ENCODE data around the gene TAOK2. TPM values are rescaled to one million over a fixed set of nuclear protein-coding genes. Genes with fewer than 3 reads are reported as not detected.
A peak's percentile ranks its signal among the peaks of the same experiment; 100 is the strongest.

Gene TAOK2
- total and polyA plus RNA-seq, 2 of the 13 experiments (the other 11 are each of a cell fraction or from before 2014, with no cell fraction given): 17.4 to 43.2 TPM

- TF ChIP-seq JUND (CRISPR knock-in tag; IDR thresholded peaks at IDR 0.05) (peak; percentile 64), TFDP2 (CRISPR knock-in tag; IDR thresholded peaks at IDR 0.05) (peak; percentile 63), HNF4A (CRISPR knock-in tag; IDR thresholded peaks at IDR 0.05) (0 out of 2 replicates have a peak, but pooled peaks have one; percentile 9), GRHL1 (CRISPR knock-in tag; conservative IDR thresholded peaks at IDR 0.05) (no peak), ARNT (IDR thresholded peaks at IDR 0.05) (no peak), ZBTB7B (CRISPR knock-in tag; IDR thresholded peaks at IDR 0.05) (peak; percentile 63; the same call in 1 of the 2 replicates), KLF15 (CRISPR knock-in tag; IDR thresholded peaks at IDR 0.05; ENCODE audit: borderline replicate concordance) (peak; percentile 80; the same call in 1 of the 2 replicates), ZNF790 (CRISPR knock-in tag; IDR thresholded peaks at IDR 0.05; ENCODE audit: borderline replicate concordance) (no peak; the same call in 1 of the 2 replicates), ZNF619 (CRISPR knock-in tag; IDR thresholded peaks at IDR 0.05) (no peak), MEIS2 (CRISPR knock-in tag; IDR thresholded peaks at IDR 0.05) (peak; percentile 38; the same call in 1 of the 2 replicates), ZNF749 (CRISPR knock-in tag; IDR thresholded peaks at IDR 0.05; ENCODE audit: borderline replicate concordance) (peak; percentile 41; the same call in 1 of the 2 replicates), ZNF605 (CRISPR knock-in tag; IDR thresholded peaks at IDR 0.05) (peak; percentile 99), FOXK1 (CRISPR knock-in tag; IDR thresholded peaks at IDR 0.05; ENCODE audit: borderline replicate concordance, low read depth) (peak; percentile 85; the same call in 1 of the 2 replicates), HOXA5 (CRISPR knock-in tag; IDR thresholded peaks at IDR 0.05) (peak; percentile 92; the same call in 1 of the 2 replicates), GTF2F1 (IDR thresholded peaks at IDR 0.05; ENCODE audit: low read length) (no peak), ZNF781 (CRISPR knock-in tag; IDR thresholded peaks at IDR 0.05; ENCODE audit: borderline replicate concordance, not compliant biosample characterization) (no peak), AHR (CRISPR knock-in tag; IDR thresholded peaks at IDR 0.05) (0 out of 2 replicates have a peak, but pooled peaks have one; percentile 7), TERF1 (CRISPR knock-in tag; IDR thresholded peaks at IDR 0.05) (no peak), ZBTB34 (CRISPR knock-in tag; IDR thresholded peaks at IDR 0.05) (no peak; the same call in 1 of the 2 replicates), NFE2L1 (CRISPR knock-in tag; IDR thresholded peaks at IDR 0.05; ENCODE audit: borderline replicate concordance) (no peak), POGZ (CRISPR knock-in tag; IDR thresholded peaks at IDR 0.05) (peak; percentile 74), CREM (IDR thresholded peaks at IDR 0.05) (peak; percentile 98), CREM (CRISPR knock-in tag; IDR thresholded peaks at IDR 0.05) (peak; percentile 73), SIX1 (CRISPR knock-in tag; IDR thresholded peaks at IDR 0.05; ENCODE audit: borderline replicate concordance) (no peak)
Measured at GRCh38 chr16:29995911-29996765, 22.5 kb downstream of the TAOK2 start, which contains the start of gene INO80E (continued).

Measured in HepG2 (cell line).